Measurements from ENCODE around the gene MYH11. TPM values are rescaled to one million over a fixed set of nuclear protein-coding genes. Genes with fewer than 3 reads are reported as not detected.

MYH11 gene
- polyA plus RNA-seq, 3 donors, result 0.06 TPM; not detected in 2

DNA sequence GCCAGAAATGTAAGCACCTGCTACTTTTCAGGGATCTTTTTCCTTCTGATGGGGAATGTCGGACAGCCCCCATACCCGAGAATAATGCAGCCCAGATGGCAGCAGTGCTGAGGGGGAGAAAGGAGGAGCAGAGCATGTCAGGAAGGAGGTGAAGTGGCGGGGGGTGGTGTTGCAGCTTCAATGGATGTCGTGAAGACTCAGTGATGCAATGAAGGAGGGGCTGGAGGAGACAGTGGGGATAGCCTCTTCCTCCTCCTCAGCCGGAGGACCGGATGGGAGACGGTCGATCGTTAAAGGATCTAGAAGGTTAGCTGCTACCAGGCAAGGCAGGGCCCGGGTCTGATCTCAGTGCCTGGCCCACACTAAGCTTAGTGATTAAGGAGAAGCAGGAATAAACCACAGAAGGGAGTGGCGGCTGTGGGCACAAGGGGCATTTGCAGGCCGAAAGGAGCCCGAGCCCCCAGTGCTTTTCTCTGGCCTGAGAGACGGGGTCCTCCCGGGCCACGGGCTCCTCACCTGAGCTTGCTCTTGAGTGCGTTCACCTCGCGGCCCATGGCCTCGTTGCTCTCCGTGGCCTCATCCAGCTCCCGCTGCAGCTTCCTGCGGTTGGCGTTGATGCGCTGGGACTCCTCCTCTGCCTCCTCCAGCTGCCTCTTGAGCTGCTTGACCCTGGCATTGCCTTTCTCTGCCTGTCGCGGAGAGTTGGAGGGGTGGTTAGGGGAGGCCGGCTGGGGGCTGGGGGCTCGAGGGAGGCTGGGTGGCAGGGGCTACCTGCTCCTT is 142.2 kb downstream of the MYH11 start:
- H3K9ac ChIP-seq (ENCODE audit: insufficient read depth, low read length, poor library complexity, severe bottlenecking), result no peak overlapping the region
- no peaks in the 10 kb centered on the region for H3K79me2 ChIP-seq (ENCODE audit: insufficient read depth, low read length)
- peaks cover 24 to 74% of the 10 kb centered on the region in 2 donors for H3K36me3 ChIP-seq (replicated peaks in 1 of 2; ENCODE audit: control insufficient read depth in 1 of 2, insufficient read depth in 2 of 2, low read length in 2 of 2)
- WGBS (ENCODE audit: insufficient coverage), result 90% methylated on average over 16 of the region's 29 CpGs
- H3K27ac ChIP-seq (ENCODE audit: low read depth in 1 of 2, low read length in 2 of 2), result no peak overlapping the region
- no peaks in the 10 kb centered on the region for H3K4me1 Mint-ChIP-seq
- no peak overlapping the region for H3K4me3 Mint-ChIP-seq
- H4K20me1 ChIP-seq (ENCODE audit: insufficient read depth, low read length), result peaks cover 41% of the 10 kb centered on the region
- H3K4me3 ChIP-seq (replicated peaks in 1 of 3; ENCODE audit: low read depth in 2 of 3, low read length in 3 of 3), result no peak overlapping the region
- H3K9me3 ChIP-seq (replicated peaks in 1 of 2; ENCODE audit: control insufficient read depth in 1 of 2, insufficient read depth in 1 of 2, low read length in 2 of 2), result no peaks in the 10 kb centered on the region
- DNase-seq, result no peak
- intact Hi-C loops (cut with micrococcal nuclease), result no loop called here
- no peaks in the 10 kb centered on the region for H3K27me3 ChIP-seq (ENCODE audit: control insufficient read depth in 2 of 2, insufficient read depth in 2 of 2, low read length in 2 of 2)
- TF ChIP-seq, protein P1, sequence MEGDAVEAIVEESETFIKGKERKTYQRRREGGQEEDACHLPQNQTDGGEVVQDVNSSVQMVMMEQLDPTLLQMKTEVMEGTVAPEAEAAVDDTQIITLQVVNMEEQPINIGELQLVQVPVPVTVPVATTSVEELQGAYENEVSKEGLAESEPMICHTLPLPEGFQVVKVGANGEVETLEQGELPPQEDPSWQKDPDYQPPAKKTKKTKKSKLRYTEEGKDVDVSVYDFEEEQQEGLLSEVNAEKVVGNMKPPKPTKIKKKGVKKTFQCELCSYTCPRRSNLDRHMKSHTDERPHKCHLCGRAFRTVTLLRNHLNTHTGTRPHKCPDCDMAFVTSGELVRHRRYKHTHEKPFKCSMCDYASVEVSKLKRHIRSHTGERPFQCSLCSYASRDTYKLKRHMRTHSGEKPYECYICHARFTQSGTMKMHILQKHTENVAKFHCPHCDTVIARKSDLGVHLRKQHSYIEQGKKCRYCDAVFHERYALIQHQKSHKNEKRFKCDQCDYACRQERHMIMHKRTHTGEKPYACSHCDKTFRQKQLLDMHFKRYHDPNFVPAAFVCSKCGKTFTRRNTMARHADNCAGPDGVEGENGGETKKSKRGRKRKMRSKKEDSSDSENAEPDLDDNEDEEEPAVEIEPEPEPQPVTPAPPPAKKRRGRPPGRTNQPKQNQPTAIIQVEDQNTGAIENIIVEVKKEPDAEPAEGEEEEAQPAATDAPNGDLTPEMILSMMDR (IDR thresholded peaks at IDR 0.05), result no peak
- H3K36me3 Mint-ChIP-seq, result peaks cover 52 to 76% of the 10 kb centered on the region in 2 donors
- no peak overlapping the region for H2AFZ ChIP-seq (ENCODE audit: insufficient read depth, low read depth, low read length, poor library complexity, severe bottlenecking)
- peaks cover 0 to 5% (median 0%) of the 10 kb centered on the region in 7 donors for H3K9me3 Mint-ChIP-seq
- H3K27ac Mint-ChIP-seq, result peak overlapping the region in 1 of 7 donors; percentile 49
- peaks cover 0 to 2% (median 0%) of the 10 kb centered on the region in 3 donors for H3K27me3 Mint-ChIP-seq (ENCODE audit: low read depth in 3 of 3)
- no peak overlapping the region for H3K4me2 ChIP-seq (replicated peaks; ENCODE audit: extremely low read depth, low read length, poor library complexity, severe bottlenecking)
- no peaks in the 10 kb centered on the region for H3K4me1 ChIP-seq (ENCODE audit: control insufficient read depth in 1 of 2, insufficient read depth in 2 of 2, low read length in 2 of 2)

DNA sequence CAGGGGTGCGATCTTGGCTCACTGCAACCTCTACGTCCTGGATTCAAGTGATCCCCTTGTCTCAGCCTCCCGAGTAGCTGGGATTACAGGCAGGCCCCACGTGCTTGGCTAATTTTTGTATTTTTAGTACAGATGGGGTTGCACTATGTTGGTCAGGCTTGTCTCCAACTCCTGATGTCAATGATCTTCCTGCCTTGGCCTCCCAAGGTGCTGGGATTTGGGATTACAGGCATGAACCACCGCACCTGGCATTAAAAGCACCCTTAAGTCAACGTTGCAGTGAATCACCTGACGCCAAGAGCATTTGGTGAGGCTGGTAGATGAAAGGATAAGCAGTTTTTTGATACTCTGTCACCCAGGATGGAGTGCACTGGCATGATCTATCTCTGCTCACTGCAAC is 147.8 kb downstream of the MYH11 start:
- peaks cover 22 to 68% of the 10 kb centered on the region in 2 donors for H3K36me3 ChIP-seq (replicated peaks in 1 of 2; ENCODE audit: control insufficient read depth in 1 of 2, insufficient read depth in 2 of 2, low read length in 2 of 2)
- Mint-ChIP-seq H3K27me3 (ENCODE audit: low read depth in 3 of 3) (peaks cover 0 to 3% (median 0%) of the 10 kb centered on the region in 3 donors), H3K9me3 (peaks cover 0 to 3% (median 0%) of the 10 kb centered on the region in 7 donors), H3K36me3 (peaks cover 41 to 72% of the 10 kb centered on the region in 2 donors), H3K4me3 (no peak overlapping the region), H3K4me1 (peaks cover 2% of the 10 kb centered on the region), H3K27ac (no peak overlapping the region)
- H3K27ac ChIP-seq (ENCODE audit: low read depth in 1 of 2, low read length in 2 of 2), result no peak overlapping the region
- no peaks in the 10 kb centered on the region for H3K79me2 ChIP-seq (ENCODE audit: insufficient read depth, low read length)
- no peak overlapping the region for H3K9ac ChIP-seq (ENCODE audit: insufficient read depth, low read length, poor library complexity, severe bottlenecking)
- WGBS (ENCODE audit: insufficient coverage), result 96% methylated on average over 4 of the region's 7 CpGs
- TF ChIP-seq, protein P1 (IDR thresholded peaks at IDR 0.05), result no peak
- H3K4me3 ChIP-seq (replicated peaks in 1 of 3; ENCODE audit: low read depth in 2 of 3, low read length in 3 of 3), result no peak overlapping the region
- H3K4me2 ChIP-seq (replicated peaks; ENCODE audit: extremely low read depth, low read length, poor library complexity, severe bottlenecking), result no peak overlapping the region
- no peak for DNase-seq
- intact Hi-C loops (cut with micrococcal nuclease), result loop anchor here (10.0 kb wide), 2 partner anchors 184 to 284 kb away; no protein-coding TSS in a partner anchor
- H4K20me1 ChIP-seq (ENCODE audit: insufficient read depth, low read length), result peaks cover 41% of the 10 kb centered on the region
- H3K4me1 ChIP-seq (ENCODE audit: control insufficient read depth in 1 of 2, insufficient read depth in 2 of 2, low read length in 2 of 2), result no peaks in the 10 kb centered on the region
- H3K27me3 ChIP-seq (ENCODE audit: control insufficient read depth in 2 of 2, insufficient read depth in 2 of 2, low read length in 2 of 2), result no peaks in the 10 kb centered on the region
- H3K9me3 ChIP-seq (replicated peaks in 1 of 2; ENCODE audit: control insufficient read depth in 1 of 2, insufficient read depth in 1 of 2, low read length in 2 of 2), result no peaks in the 10 kb centered on the region
- no peak overlapping the region for H2AFZ ChIP-seq (ENCODE audit: insufficient read depth, low read depth, low read length, poor library complexity, severe bottlenecking)
